ENCODE measurements around the gene ARHGAP6.

The ARHGAP6 gene

GRCh38 chrX:11111037-11111851, 554.5 kb downstream of the ARHGAP6 start, which contains the start of gene HCCS:
Gene HCCS (plus strand): TSS chrX:11111332. CDS start chrX:11112061, 729 bp downstream.
- DNase-seq (ENCODE audit: low read depth in 3 of 3) = peak; percentile 61 to 72 (median 69)

- DNase-seq (ENCODE audit: low read depth in 3 of 3) = no peak
Observed at GRCh38 chrX:11109968-11110367, 555.8 kb downstream of the ARHGAP6 start.

- DNase-seq (ENCODE audit: low read depth in 3 of 3) = no peak
Observed at GRCh38 chrX:11108253-11108941, 557.3 kb downstream of the ARHGAP6 start.

- DNase-seq (ENCODE audit: low read depth in 3 of 3) = no peak
Observed at GRCh38 chrX:11105080-11105479, 560.6 kb downstream of the ARHGAP6 start.

- DNase-seq (ENCODE audit: low read depth in 3 of 3) = no peak
Observed at GRCh38 chrX:11103751-11104150, 562.0 kb downstream of the ARHGAP6 start.

GRCh38 chrX:11103006-11103405, 562.7 kb downstream of the ARHGAP6 start:
- DNase-seq (ENCODE audit: low read depth in 3 of 3) = no peak

- no peak for DNase-seq (ENCODE audit: low read depth in 3 of 3)
Observed at GRCh38 chrX:11100281-11101035, 565.3 kb downstream of the ARHGAP6 start.

GRCh38 chrX:11099465-11099864, 566.3 kb downstream of the ARHGAP6 start:
- no peak for DNase-seq (ENCODE audit: low read depth in 3 of 3)

GRCh38 chrX:11097933-11098332, 567.8 kb downstream of the ARHGAP6 start:
- no peak for DNase-seq (ENCODE audit: low read depth in 3 of 3)

- DNase-seq (ENCODE audit: low read depth in 3 of 3) = no peak
Observed at GRCh38 chrX:11089802-11090201, 575.9 kb downstream of the ARHGAP6 start.

Data from stimulated activated CD4-positive, alpha-beta T cell treated with anti-CD3 and anti-CD28 coated beads, TNF-alpha, amount 100 ng/mL, for 24 hours (primary cell).